Endothelial cell of umbilical vein (primary cell): ENCODE data around the gene ULK4.

ENCODE experiments used
- EZH2 ChIP-seq: IDR thresholded peaks from 2 replicates; pipeline ENCODE4 v1.6.1; 2012; ENCODE audit warnings: borderline replicate concordance, low read depth, mild to moderate bottlenecking, moderate library complexity, low read length, inconsistent platforms; ENCODE audit not compliant: severe bottlenecking
- MAX ChIP-seq: IDR thresholded peaks from 2 replicates; pipeline ENCODE4 v1.6.1; 2011; ENCODE audit not compliant: insufficient read depth, insufficient read length
- POLR2A ChIP-seq: IDR thresholded peaks from 2 replicates; pipeline ENCODE4 v1.6.1; 2012; ENCODE audit warnings: low read depth, mild to moderate bottlenecking, control low read depth, low read length
- POLR2AphosphoS5 ChIP-seq: IDR thresholded peaks from 2 replicates; pipeline ENCODE4 v1.6.1; 2012; ENCODE audit warnings: low read depth, mild to moderate bottlenecking, control low read depth, low read length, moderate library complexity; ENCODE audit not compliant: insufficient read depth

- TF ChIP-seq EZH2 (no peak), POLR2A (no peak), MAX (no peak), POLR2AphosphoS5 (no peak)
These were observed 43.5 kb upstream of the ULK4 start for GRCh38 chr3:42005401-42005800.
